ENCODE data around the gene TMEM89.

The TMEM89 gene
- 0 to 0.35 (median 0) reads per million in 3 donors for total RNA-seq

DNA sequence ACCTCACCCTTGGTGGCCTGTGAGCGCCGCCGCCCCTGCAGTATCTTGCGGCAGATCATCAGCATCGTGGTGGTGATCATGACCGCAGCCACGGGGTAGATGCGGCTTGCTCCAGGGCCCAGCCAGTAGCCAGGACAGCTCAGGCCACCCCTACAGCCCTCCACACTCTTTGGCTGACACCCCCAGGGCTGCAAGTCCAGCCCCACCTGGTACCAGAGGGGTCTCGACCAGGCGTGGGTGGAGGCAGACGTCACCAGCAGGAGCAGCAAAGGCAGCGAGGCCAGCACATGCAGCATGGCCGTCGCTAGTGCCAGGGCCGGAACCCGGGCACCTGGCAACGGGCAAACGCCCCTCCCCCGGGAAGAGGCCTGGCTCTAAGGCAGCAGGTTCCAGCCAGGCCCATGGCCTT is at the start of gene TMEM89:
TSS of gene TMEM89 (minus strand) at position 309 of the 409 bp plus-strand sequence. CDS start at position 296, 13 bp downstream.
- Histone ChIP-seq H3K27ac (ENCODE audit: insufficient read depth, low read length, poor library complexity, severe bottlenecking) (no peak within 1 kb of the TSS), H3K4me1 (ENCODE audit: control insufficient read depth, insufficient read depth, low read length, poor library complexity, severe bottlenecking) (no peaks in the 10 kb centered on the region), H3K4me3 (ENCODE audit: insufficient read depth, low read depth, low read length, poor library complexity, severe bottlenecking) (no peak within 1 kb of the TSS), H3K36me3 (ENCODE audit: control insufficient read depth, insufficient read depth, low read length) (no peaks in the 10 kb centered on the region), H3K9me3 (ENCODE audit: control insufficient read depth, low read length) (no peaks in the 10 kb centered on the region), H3K27me3 (replicated peaks; ENCODE audit: control insufficient read depth, insufficient read depth, low read length, poor library complexity, severe bottlenecking) (no peaks in the 10 kb centered on the region)
- DNase-seq = no peak

DNA sequence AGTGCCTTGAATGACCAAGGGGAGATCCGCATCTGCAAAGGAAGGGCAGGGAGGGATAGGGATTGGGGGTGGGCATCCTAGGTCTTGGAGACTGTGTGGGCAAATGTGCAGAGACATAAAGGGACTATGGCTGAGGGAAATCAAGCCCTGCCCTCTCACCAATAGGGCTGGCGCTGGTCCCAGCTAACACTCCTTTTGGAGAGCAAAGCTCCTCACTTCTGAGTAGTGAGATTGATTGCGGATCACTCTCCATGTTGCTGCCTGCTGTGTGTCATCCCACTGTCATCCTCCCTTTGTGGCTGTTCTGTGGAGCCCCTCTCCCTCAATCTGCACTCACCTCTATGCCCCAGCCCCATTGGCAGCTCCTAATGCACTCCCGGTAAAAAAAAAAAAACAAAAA is 43.4 kb upstream of the TMEM89 start:
- no peak for DNase-seq
- peaks cover 15% of the 10 kb centered on the region for H3K27me3 ChIP-seq (replicated peaks; ENCODE audit: control insufficient read depth, insufficient read depth, low read length, poor library complexity, severe bottlenecking)
- no peak overlapping the region for H3K4me3 ChIP-seq (ENCODE audit: insufficient read depth, low read depth, low read length, poor library complexity, severe bottlenecking)
- no peak overlapping the region for H3K27ac ChIP-seq (ENCODE audit: insufficient read depth, low read length, poor library complexity, severe bottlenecking)
- peaks cover 25% of the 10 kb centered on the region for H3K4me1 ChIP-seq (ENCODE audit: control insufficient read depth, insufficient read depth, low read length, poor library complexity, severe bottlenecking)
- no peaks in the 10 kb centered on the region for H3K36me3 ChIP-seq (ENCODE audit: control insufficient read depth, insufficient read depth, low read length)
- no peaks in the 10 kb centered on the region for H3K9me3 ChIP-seq (ENCODE audit: control insufficient read depth, low read length)

DNA sequence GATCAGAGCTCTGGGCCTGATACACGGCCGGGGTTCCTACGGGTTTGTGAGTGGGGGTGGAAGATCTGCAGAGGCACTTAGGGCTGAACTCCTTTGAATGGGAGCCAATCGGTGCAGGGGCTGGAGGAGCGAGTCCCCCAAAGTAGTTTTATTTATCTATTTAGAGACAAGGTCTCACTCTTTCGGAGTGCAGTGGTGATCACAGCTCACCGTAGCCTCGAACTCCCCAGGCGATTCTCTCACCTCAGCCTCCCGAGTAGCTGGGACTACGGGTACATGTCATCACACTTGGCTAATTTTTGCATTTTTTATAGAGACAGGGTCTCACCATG is 42.7 kb upstream of the TMEM89 start:
- Histone ChIP-seq H3K4me3 (ENCODE audit: insufficient read depth, low read depth, low read length, poor library complexity, severe bottlenecking) (no peak overlapping the region), H3K27ac (ENCODE audit: insufficient read depth, low read length, poor library complexity, severe bottlenecking) (no peak overlapping the region)
- DNase-seq = no peak

GRCh38 chr3:48663489-48664312 is 42.1 kb upstream of the TMEM89 start:
- no peaks in the 10 kb centered on the region for H3K9me3 ChIP-seq (ENCODE audit: control insufficient read depth, low read length)
- peaks cover 15% of the 10 kb centered on the region for H3K27me3 ChIP-seq (replicated peaks; ENCODE audit: control insufficient read depth, insufficient read depth, low read length, poor library complexity, severe bottlenecking)
- H3K4me1 ChIP-seq (ENCODE audit: control insufficient read depth, insufficient read depth, low read length, poor library complexity, severe bottlenecking) = peaks cover 25% of the 10 kb centered on the region
- peak overlapping the region; percentile 58 for H3K4me3 ChIP-seq (ENCODE audit: insufficient read depth, low read depth, low read length, poor library complexity, severe bottlenecking)
- peak overlapping the region; percentile 62 for H3K27ac ChIP-seq (ENCODE audit: insufficient read depth, low read length, poor library complexity, severe bottlenecking)
- peak; percentile 75 to 85 (median 78) for DNase-seq
- no peaks in the 10 kb centered on the region for H3K36me3 ChIP-seq (ENCODE audit: control insufficient read depth, insufficient read depth, low read length)

More for the DNA sequence above, 42.7 kb upstream of the TMEM89 start:
- Histone ChIP-seq H3K36me3 (ENCODE audit: control insufficient read depth, insufficient read depth, low read length) (no peaks in the 10 kb centered on the region), H3K9me3 (ENCODE audit: control insufficient read depth, low read length) (no peaks in the 10 kb centered on the region), H3K4me1 (ENCODE audit: control insufficient read depth, insufficient read depth, low read length, poor library complexity, severe bottlenecking) (peaks cover 25% of the 10 kb centered on the region), H3K27me3 (replicated peaks; ENCODE audit: control insufficient read depth, insufficient read depth, low read length, poor library complexity, severe bottlenecking) (peaks cover 15% of the 10 kb centered on the region)

GRCh38 chr3:48662753-48663488 is 41.4 kb upstream of the TMEM89 start, which contains the start of gene CELSR3:
Gene CELSR3 (minus strand): TSS chr3:48662886. CDS start chr3:48662634, 252 bp downstream.
- peaks cover 25% of the 10 kb centered on the region for H3K4me1 ChIP-seq (ENCODE audit: control insufficient read depth, insufficient read depth, low read length, poor library complexity, severe bottlenecking)
- H3K9me3 ChIP-seq (ENCODE audit: control insufficient read depth, low read length) = no peaks in the 10 kb centered on the region
- peak; percentile 36 to 60 (median 49) for DNase-seq
- H3K36me3 ChIP-seq (ENCODE audit: control insufficient read depth, insufficient read depth, low read length) = no peaks in the 10 kb centered on the region
- H3K27ac ChIP-seq (ENCODE audit: insufficient read depth, low read length, poor library complexity, severe bottlenecking) = peak within 1 kb of the TSS; percentile 62
- peak within 1 kb of the TSS; percentile 58 for H3K4me3 ChIP-seq (ENCODE audit: insufficient read depth, low read depth, low read length, poor library complexity, severe bottlenecking)
- H3K27me3 ChIP-seq (replicated peaks; ENCODE audit: control insufficient read depth, insufficient read depth, low read length, poor library complexity, severe bottlenecking) = peaks cover 15% of the 10 kb centered on the region

GRCh38 chr3:48662145-48662752 is 40.7 kb upstream of the TMEM89 start:
- Histone ChIP-seq H3K36me3 (ENCODE audit: control insufficient read depth, insufficient read depth, low read length) (no peaks in the 10 kb centered on the region), H3K27ac (ENCODE audit: insufficient read depth, low read length, poor library complexity, severe bottlenecking) (no peak overlapping the region), H3K4me1 (ENCODE audit: control insufficient read depth, insufficient read depth, low read length, poor library complexity, severe bottlenecking) (peaks cover 25% of the 10 kb centered on the region), H3K27me3 (replicated peaks; ENCODE audit: control insufficient read depth, insufficient read depth, low read length, poor library complexity, severe bottlenecking) (peaks cover 15% of the 10 kb centered on the region), H3K4me3 (ENCODE audit: insufficient read depth, low read depth, low read length, poor library complexity, severe bottlenecking) (no peak overlapping the region), H3K9me3 (ENCODE audit: control insufficient read depth, low read length) (no peaks in the 10 kb centered on the region)
- DNase-seq = no peak

- Histone ChIP-seq H3K9me3 (ENCODE audit: control insufficient read depth, low read length) (no peaks in the 10 kb centered on the region), H3K27ac (ENCODE audit: insufficient read depth, low read length, poor library complexity, severe bottlenecking) (no peak overlapping the region), H3K4me1 (ENCODE audit: control insufficient read depth, insufficient read depth, low read length, poor library complexity, severe bottlenecking) (peaks cover 29% of the 10 kb centered on the region), H3K36me3 (ENCODE audit: control insufficient read depth, insufficient read depth, low read length) (no peaks in the 10 kb centered on the region), H3K4me3 (ENCODE audit: insufficient read depth, low read depth, low read length, poor library complexity, severe bottlenecking) (no peak overlapping the region), H3K27me3 (replicated peaks; ENCODE audit: control insufficient read depth, insufficient read depth, low read length, poor library complexity, severe bottlenecking) (peaks cover 15% of the 10 kb centered on the region)
- DNase-seq = peak; percentile 51 to 68 (median 59)
Observed at GRCh38 chr3:48661501-48662144, 40.1 kb upstream of the TMEM89 start.

GRCh38 chr3:48660800-48661400 is 39.3 kb upstream of the TMEM89 start:
- no peaks in the 10 kb centered on the region for H3K36me3 ChIP-seq (ENCODE audit: control insufficient read depth, insufficient read depth, low read length)
- DNase-seq = no peak
- H3K4me1 ChIP-seq (ENCODE audit: control insufficient read depth, insufficient read depth, low read length, poor library complexity, severe bottlenecking) = peaks cover 32% of the 10 kb centered on the region
- no peaks in the 10 kb centered on the region for H3K9me3 ChIP-seq (ENCODE audit: control insufficient read depth, low read length)
- H3K4me3 ChIP-seq (ENCODE audit: insufficient read depth, low read depth, low read length, poor library complexity, severe bottlenecking) = no peak overlapping the region
- peaks cover 15% of the 10 kb centered on the region for H3K27me3 ChIP-seq (replicated peaks; ENCODE audit: control insufficient read depth, insufficient read depth, low read length, poor library complexity, severe bottlenecking)
- H3K27ac ChIP-seq (ENCODE audit: insufficient read depth, low read length, poor library complexity, severe bottlenecking) = no peak overlapping the region

DNA sequence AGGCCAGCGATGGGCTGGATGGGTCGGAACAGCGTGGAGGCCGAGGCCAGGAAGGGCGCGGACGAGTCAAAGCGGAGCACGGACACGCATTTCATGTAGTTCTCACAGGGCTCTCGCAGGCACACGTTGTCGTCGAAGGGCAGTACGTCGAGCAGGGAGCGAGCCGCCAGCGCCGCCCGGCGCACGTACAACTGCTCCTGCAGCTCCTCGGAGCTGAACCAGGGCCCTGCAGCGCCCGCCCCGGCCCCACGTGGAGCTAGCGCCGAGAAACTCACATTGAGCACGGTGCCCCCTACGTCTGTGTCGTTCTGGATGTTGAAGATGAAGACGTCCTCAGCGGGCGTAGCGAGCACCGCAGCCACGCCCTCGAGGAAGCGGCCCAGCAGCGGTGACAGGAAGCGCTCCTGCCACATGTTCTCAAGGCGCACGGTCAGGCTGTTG is 35.3 kb upstream of the TMEM89 start:
- H3K4me3 ChIP-seq (ENCODE audit: insufficient read depth, low read depth, low read length, poor library complexity, severe bottlenecking) = peak overlapping the region; percentile 56
- peak; percentile 9 to 11 (median 10) for DNase-seq
- peaks cover 19% of the 10 kb centered on the region for H3K4me1 ChIP-seq (ENCODE audit: control insufficient read depth, insufficient read depth, low read length, poor library complexity, severe bottlenecking)
- H3K27ac ChIP-seq (ENCODE audit: insufficient read depth, low read length, poor library complexity, severe bottlenecking) = no peak overlapping the region
- no peaks in the 10 kb centered on the region for H3K36me3 ChIP-seq (ENCODE audit: control insufficient read depth, insufficient read depth, low read length)
- peaks cover under 1% of the 10 kb centered on the region for H3K27me3 ChIP-seq (replicated peaks; ENCODE audit: control insufficient read depth, insufficient read depth, low read length, poor library complexity, severe bottlenecking)
- no peaks in the 10 kb centered on the region for H3K9me3 ChIP-seq (ENCODE audit: control insufficient read depth, low read length)

All from effector memory CD4-positive, alpha-beta T cell (primary cell).